Activated CD4-positive, alpha-beta memory T cell treated with anti-CD3 and anti-CD28 coated beads, Interleukin-2, amount 10 ng/mL, durations not matched to agents 7 days and 5 days (primary cell): Measurements from ENCODE around the gene APOB. TPM values are rescaled to one million over a fixed set of nuclear protein-coding genes. Genes with fewer than 3 reads are reported as not detected.

Experiments
- CTCF ChIA-PET: fragments of 350-600 bp; sonication (Branson Sonifier 250); formaldehyde crosslinking; loops from one replicate; lab custom pipeline; 2021; ENCODE audit warnings: antibody characterized with exemption, inconsistent platforms; lab: Charles Lee
- POLR2A ChIA-PET: fragments of 350-600 bp; sonication (Branson Sonifier 250); formaldehyde crosslinking; loops from one replicate; lab custom pipeline; 2021; ENCODE audit warnings: antibody characterized with exemption; lab: Charles Lee
- DNase-seq: peaks from one replicate; pipeline ENCODE4 v3.0.0-alpha.2; 2020
- H3K27ac Mint-ChIP-seq: one replicate; pipeline ENCODE4 v1.8.0; 2021; ENCODE audit warnings: mild to moderate bottlenecking, mixed read lengths
- H3K27me3 Mint-ChIP-seq: one replicate; pipeline ENCODE4 v1.8.0; 2021; ENCODE audit warnings: mixed read lengths
- H3K36me3 Mint-ChIP-seq: one replicate; pipeline ENCODE4 v1.8.0; 2021; ENCODE audit warnings: low read depth, mixed read lengths
- H3K4me1 Mint-ChIP-seq: one replicate; pipeline ENCODE4 v1.8.0; 2021; ENCODE audit warnings: mixed read lengths
- H3K4me3 Mint-ChIP-seq: one replicate; pipeline ENCODE4 v1.8.0; 2021; ENCODE audit warnings: mild to moderate bottlenecking, mixed read lengths
- H3K9me3 Mint-ChIP-seq: one replicate; pipeline ENCODE4 v1.8.0; 2021; ENCODE audit warnings: mixed read lengths
- total RNA-seq, 2 experiments: library from RNA; stranded (reverse); gene quantifications; one replicate each; pipeline ENCODE4 v1.2.3, GENCODE V29; 2021

APOB gene
- total RNA-seq, result not detected

- Mint-ChIP-seq H3K27me3 (peaks cover 11% of the 10 kb centered on the region), H3K4me1 (peaks cover 2% of the 10 kb centered on the region), H3K4me3 (no peak within 1 kb of the TSS), H3K27ac (no peak within 1 kb of the TSS), H3K36me3 (no peaks in the 10 kb centered on the region), H3K9me3 (no peaks in the 10 kb centered on the region)
- CTCF ChIA-PET, result interaction anchor here (2.0 to 4.0 kb wide), 3 partner anchors 10 to 273 kb away, joined by 14 to 31 read pairs (median 16); no protein-coding TSS in a partner anchor
- POLR2A ChIA-PET, result no interaction called here
- DNase-seq, result no peak
Observed at GRCh38 chr2:21043744-21044532, at the start of gene APOB. Gene APOB, minus strand, starts transcription at chr2:21044073. Its CDS starts 128 bp downstream, at chr2:21043945.

- Mint-ChIP-seq H3K4me3 (no peak overlapping the region), H3K27me3 (peaks cover 3% of the 10 kb centered on the region), H3K9me3 (no peaks in the 10 kb centered on the region), H3K36me3 (no peaks in the 10 kb centered on the region), H3K4me1 (no peaks in the 10 kb centered on the region), H3K27ac (no peak overlapping the region)
- DNase-seq, result no peak
- POLR2A ChIA-PET, result no interaction called here
- CTCF ChIA-PET, result no interaction called here
Observed at GRCh38 chr2:21092308-21092869, 48.5 kb upstream of the APOB start.

- ChIA-PET CTCF (no interaction called here), POLR2A (no interaction called here)
- Mint-ChIP-seq H3K4me1 (no peaks in the 10 kb centered on the region), H3K9me3 (no peaks in the 10 kb centered on the region), H3K4me3 (no peak overlapping the region), H3K27me3 (no peaks in the 10 kb centered on the region), H3K27ac (no peak overlapping the region), H3K36me3 (no peaks in the 10 kb centered on the region)
- no peak for DNase-seq
Observed at GRCh38 chr2:21084401-21084800, 40.5 kb upstream of the APOB start.

- H3K4me3 Mint-ChIP-seq, result no peak overlapping the region
- ChIA-PET POLR2A (no interaction called here), CTCF (interaction anchor here (1.0 to 1.5 kb wide), 2 partner anchors 34 to 120 kb away, joined by 4 read pairs; no protein-coding TSS in a partner anchor)
- no peak for DNase-seq
- no peaks in the 10 kb centered on the region for H3K36me3 Mint-ChIP-seq
- no peaks in the 10 kb centered on the region for H3K9me3 Mint-ChIP-seq
- no peak overlapping the region for H3K27ac Mint-ChIP-seq
- H3K4me1 Mint-ChIP-seq, result no peaks in the 10 kb centered on the region
- H3K27me3 Mint-ChIP-seq, result no peaks in the 10 kb centered on the region
Observed at GRCh38 chr2:21083482-21083881, 39.6 kb upstream of the APOB start.

- H3K27me3 Mint-ChIP-seq, result no peaks in the 10 kb centered on the region
- ChIA-PET POLR2A (no interaction called here), CTCF (no interaction called here)
- H3K27ac Mint-ChIP-seq, result no peak overlapping the region
- DNase-seq, result no peak
- H3K4me3 Mint-ChIP-seq, result no peak overlapping the region
- no peaks in the 10 kb centered on the region for H3K9me3 Mint-ChIP-seq
- no peaks in the 10 kb centered on the region for H3K4me1 Mint-ChIP-seq
- H3K36me3 Mint-ChIP-seq, result no peaks in the 10 kb centered on the region
Observed at GRCh38 chr2:21078296-21078695, 34.4 kb upstream of the APOB start.

- CTCF ChIA-PET, result no interaction called here
Observed at GRCh38 chr2:21072477-21073242, 28.8 kb upstream of the APOB start.

GRCh38 chr2:21070341-21071257 is 26.7 kb upstream of the APOB start:
- CTCF ChIA-PET, result no interaction called here
- POLR2A ChIA-PET, result no interaction called here
- Mint-ChIP-seq H3K4me1 (no peaks in the 10 kb centered on the region), H3K36me3 (no peaks in the 10 kb centered on the region), H3K27me3 (peaks cover 2% of the 10 kb centered on the region), H3K27ac (no peak overlapping the region), H3K4me3 (no peak overlapping the region), H3K9me3 (no peaks in the 10 kb centered on the region)
- no peak for DNase-seq

More at GRCh38 chr2:21072477-21073242, 28.8 kb upstream of the APOB start:
- POLR2A ChIA-PET, result no interaction called here
- Mint-ChIP-seq H3K27ac (no peak overlapping the region), H3K27me3 (peaks cover 1% of the 10 kb centered on the region), H3K4me3 (no peak overlapping the region), H3K36me3 (no peaks in the 10 kb centered on the region), H3K9me3 (no peaks in the 10 kb centered on the region), H3K4me1 (no peaks in the 10 kb centered on the region)
- DNase-seq, result no peak

- Mint-ChIP-seq H3K4me1 (no peaks in the 10 kb centered on the region), H3K9me3 (no peaks in the 10 kb centered on the region), H3K36me3 (no peaks in the 10 kb centered on the region), H3K27me3 (peaks cover 4% of the 10 kb centered on the region), H3K27ac (no peak overlapping the region), H3K4me3 (no peak overlapping the region)
- ChIA-PET CTCF (no interaction called here), POLR2A (no interaction called here)
- DNase-seq, result no peak
Observed at GRCh38 chr2:21069746-21070340, 26.0 kb upstream of the APOB start.

- Mint-ChIP-seq H3K27me3 (peaks cover 4% of the 10 kb centered on the region), H3K4me1 (no peaks in the 10 kb centered on the region), H3K4me3 (no peak overlapping the region), H3K27ac (no peak overlapping the region), H3K36me3 (no peaks in the 10 kb centered on the region), H3K9me3 (no peaks in the 10 kb centered on the region)
- POLR2A ChIA-PET, result no interaction called here
- CTCF ChIA-PET, result no interaction called here
- DNase-seq, result no peak
Observed at GRCh38 chr2:21067859-21068537, 24.1 kb upstream of the APOB start.

GRCh38 chr2:21067125-21067524 is 23.3 kb upstream of the APOB start:
- ChIA-PET POLR2A (no interaction called here), CTCF (interaction anchor here (1.2 kb wide), 1 partner anchor 22 kb away, joined by 4 read pairs; no protein-coding TSS in a partner anchor)
- H3K27ac Mint-ChIP-seq, result no peak overlapping the region
- H3K4me3 Mint-ChIP-seq, result no peak overlapping the region
- no peaks in the 10 kb centered on the region for H3K36me3 Mint-ChIP-seq
- no peaks in the 10 kb centered on the region for H3K4me1 Mint-ChIP-seq
- DNase-seq, result no peak
- H3K27me3 Mint-ChIP-seq, result peaks cover 4% of the 10 kb centered on the region
- no peaks in the 10 kb centered on the region for H3K9me3 Mint-ChIP-seq

GRCh38 chr2:21059885-21060610 is 16.2 kb upstream of the APOB start:
- no peaks in the 10 kb centered on the region for H3K36me3 Mint-ChIP-seq
- no peak for DNase-seq
- H3K27me3 Mint-ChIP-seq, result no peaks in the 10 kb centered on the region
- POLR2A ChIA-PET, result no interaction called here
- no peak overlapping the region for H3K27ac Mint-ChIP-seq
- H3K9me3 Mint-ChIP-seq, result no peaks in the 10 kb centered on the region
- CTCF ChIA-PET, result no interaction called here
- H3K4me3 Mint-ChIP-seq, result no peak overlapping the region
- no peaks in the 10 kb centered on the region for H3K4me1 Mint-ChIP-seq
